Measurements from ENCODE around the gene NSUN6. TPM values are rescaled to one million over a fixed set of nuclear protein-coding genes. Genes with fewer than 3 reads are reported as not detected.
A peak's percentile ranks its signal among the peaks of the same experiment; 100 is the strongest.

The NSUN6 gene
- total and polyA plus RNA-seq, 8 donors = 8.1 to 33.9 (median 30.6) TPM

DNA sequence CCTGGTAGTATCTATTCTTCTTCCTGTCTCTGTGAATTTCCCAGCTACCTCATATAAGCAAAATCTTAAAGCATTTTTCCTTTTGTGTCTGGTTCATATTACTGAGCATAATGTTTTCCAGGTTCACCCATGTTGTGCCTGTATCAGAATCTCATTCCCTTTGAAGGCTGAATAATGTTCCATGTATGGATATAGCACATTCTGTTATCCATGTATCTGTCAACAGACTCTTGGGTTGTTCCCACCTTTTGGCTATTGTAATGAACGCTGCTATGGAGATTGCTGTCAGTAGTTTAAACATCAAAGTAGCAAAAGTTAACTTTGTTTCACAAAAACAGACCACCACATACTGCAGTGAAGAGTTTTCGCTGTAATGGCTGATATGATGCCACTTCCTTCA is 99.9 kb downstream of the NSUN6 start:
- no peak overlapping the region for H3K27ac ChIP-seq
- intact Hi-C loops (cut with DNase I) = no loop called here

GRCh38 chr10:18549105-18549504 is 102.3 kb downstream of the NSUN6 start:
- ATAC-seq = no peak
- intact Hi-C loops (cut with DNase I) = no loop called here
- no peaks in the 10 kb centered on the region for H3K27me3 ChIP-seq
- TF ChIP-seq, protein P1, sequence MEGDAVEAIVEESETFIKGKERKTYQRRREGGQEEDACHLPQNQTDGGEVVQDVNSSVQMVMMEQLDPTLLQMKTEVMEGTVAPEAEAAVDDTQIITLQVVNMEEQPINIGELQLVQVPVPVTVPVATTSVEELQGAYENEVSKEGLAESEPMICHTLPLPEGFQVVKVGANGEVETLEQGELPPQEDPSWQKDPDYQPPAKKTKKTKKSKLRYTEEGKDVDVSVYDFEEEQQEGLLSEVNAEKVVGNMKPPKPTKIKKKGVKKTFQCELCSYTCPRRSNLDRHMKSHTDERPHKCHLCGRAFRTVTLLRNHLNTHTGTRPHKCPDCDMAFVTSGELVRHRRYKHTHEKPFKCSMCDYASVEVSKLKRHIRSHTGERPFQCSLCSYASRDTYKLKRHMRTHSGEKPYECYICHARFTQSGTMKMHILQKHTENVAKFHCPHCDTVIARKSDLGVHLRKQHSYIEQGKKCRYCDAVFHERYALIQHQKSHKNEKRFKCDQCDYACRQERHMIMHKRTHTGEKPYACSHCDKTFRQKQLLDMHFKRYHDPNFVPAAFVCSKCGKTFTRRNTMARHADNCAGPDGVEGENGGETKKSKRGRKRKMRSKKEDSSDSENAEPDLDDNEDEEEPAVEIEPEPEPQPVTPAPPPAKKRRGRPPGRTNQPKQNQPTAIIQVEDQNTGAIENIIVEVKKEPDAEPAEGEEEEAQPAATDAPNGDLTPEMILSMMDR (IDR thresholded peaks at IDR 0.05) = no peak
- H3K27ac ChIP-seq = no peak overlapping the region
- no peak overlapping the region for H3K4me3 ChIP-seq
- peaks cover 0 to 3% of the 10 kb centered on the region in 2 donors for H3K9me3 ChIP-seq
- H3K36me3 ChIP-seq = peaks cover 0 to 26% of the 10 kb centered on the region in 2 donors
- H3K4me1 ChIP-seq = no peaks in the 10 kb centered on the region
- no peak for DNase-seq

More for the DNA sequence above, 99.9 kb downstream of the NSUN6 start:
- Histone ChIP-seq H3K4me3 (no peak overlapping the region), H3K27me3 (no peaks in the 10 kb centered on the region), H3K9me3 (peaks cover 0 to 17% of the 10 kb centered on the region in 2 donors), H3K4me1 (no peaks in the 10 kb centered on the region), H3K36me3 (peaks cover 0 to 36% of the 10 kb centered on the region in 2 donors)
- ATAC-seq (no peak), DNase-seq (no peak)
- TF ChIP-seq, protein P1 (IDR thresholded peaks at IDR 0.05) = no peak

- DNase-seq (peak in 1 of 4 donors; percentile 24), ATAC-seq (no peak)
- H3K4me3 ChIP-seq = no peak overlapping the region
- intact Hi-C loops (cut with DNase I) = no loop called here
- H3K27me3 ChIP-seq = no peaks in the 10 kb centered on the region
- TF ChIP-seq, protein P1 (IDR thresholded peaks at IDR 0.05) = no peak
- no peaks in the 10 kb centered on the region for H3K4me1 ChIP-seq
- H3K36me3 ChIP-seq = peaks cover 0 to 25% of the 10 kb centered on the region in 2 donors
- no peaks in the 10 kb centered on the region for H3K9me3 ChIP-seq
- no peak overlapping the region for H3K27ac ChIP-seq
These were observed 105.6 kb downstream of the NSUN6 start for GRCh38 chr10:18545621-18546305.

GRCh38 chr10:18542832-18543231 is 108.6 kb downstream of the NSUN6 start:
- Histone ChIP-seq H3K4me1 (no peaks in the 10 kb centered on the region), H3K4me3 (no peak overlapping the region), H3K36me3 (peaks cover 0 to 48% of the 10 kb centered on the region in 2 donors), H3K27ac (no peak overlapping the region), H3K27me3 (no peaks in the 10 kb centered on the region), H3K9me3 (no peaks in the 10 kb centered on the region)
- DNase-seq = no peak
- no peak for ATAC-seq
- TF ChIP-seq, protein P1 (IDR thresholded peaks at IDR 0.05) = no peak
- intact Hi-C loops (cut with DNase I) = no loop called here

GRCh38 chr10:18540195-18540594 is 111.2 kb downstream of the NSUN6 start:
- ATAC-seq (no peak), DNase-seq (no peak)
- Histone ChIP-seq H3K9me3 (no peaks in the 10 kb centered on the region), H3K27ac (no peak overlapping the region), H3K27me3 (no peaks in the 10 kb centered on the region), H3K36me3 (peaks cover 0 to 65% of the 10 kb centered on the region in 2 donors), H3K4me1 (no peaks in the 10 kb centered on the region), H3K4me3 (no peak overlapping the region)
- intact Hi-C loops (cut with DNase I) = no loop called here
- TF ChIP-seq, protein P1 (IDR thresholded peaks at IDR 0.05) = no peak

All from left lung (tissue), 10 donors.